PC-9 (cell line): Measurements from ENCODE around the gene CCNL2. TPM values are rescaled to one million over a fixed set of nuclear protein-coding genes. Genes with fewer than 3 reads are reported as not detected.

Experiments
- BruUV-seq: library from RNA; stranded (reverse); fragments of 400-500 nt; replicated peaks from 2 replicates; lab custom pipeline; 2021; lab: Mats Ljungman, UMichigan
- CTCF ChIA-PET: fragments of 300-600 bp; sonication (Branson Sonifier 250); formaldehyde crosslinking; loops from one replicate; lab custom pipeline; 2022; ENCODE audit warnings: antibody characterized with exemption; lab: Charles Lee
- POLR2A ChIA-PET: fragments of 300-600 bp; sonication (Branson Sonifier 250); formaldehyde crosslinking; loops from one replicate; lab custom pipeline; 2022; ENCODE audit warnings: antibody characterized with exemption; ENCODE audit not compliant: unreplicated experiment; lab: Charles Lee
- DNase-seq, 2 experiments: peaks; one replicate each; pipeline versions ENCODE4 v3.0.0 to v3.0.0-alpha.2; 2015 to 2022; ENCODE audit warnings: mixed read lengths in 1 of 2
- H2AFZ ChIP-seq: fragments of 200-600 bp; sonication (generic); 2 replicates; pipeline ENCODE4 v1.8.1; 2017; ENCODE audit warnings: antibody characterized with exemption
- H3F3A ChIP-seq: fragments of 200-600 bp; sonication (generic); 2 replicates; pipeline ENCODE4 v1.8.1; 2017; ENCODE audit warnings: antibody characterized with exemption, mild to moderate bottlenecking, low read depth; ENCODE audit not compliant: insufficient read depth
- H3K27ac ChIP-seq: fragments of 200-600 bp; sonication (generic); 2 replicates; pipeline ENCODE4 v1.6.1; 2016; ENCODE audit warnings: mixed run types
- H3K27me3 ChIP-seq: fragments of 200-600 bp; sonication (generic); 2 replicates; pipeline ENCODE4 v1.6.1; 2016; ENCODE audit warnings: low read depth, mixed run types; ENCODE audit not compliant: insufficient read depth
- H3K36me3 ChIP-seq: fragments of 200-600 bp; sonication (generic); 2 replicates; pipeline ENCODE4 v1.6.1; 2016; ENCODE audit warnings: low read depth, mixed run types
- H3K4me1 ChIP-seq: fragments of 200-600 bp; sonication (generic); replicated peaks from 2 replicates; pipeline ENCODE4 v1.6.1; 2016; ENCODE audit warnings: mixed run types; ENCODE audit not compliant: insufficient read depth
- H3K4me2 ChIP-seq: fragments of 200-600 bp; sonication (generic); 2 replicates; pipeline ENCODE4 v1.6.1; 2017; ENCODE audit warnings: mixed run types
- H3K4me3 ChIP-seq: fragments of 200-600 bp; sonication (generic); 2 replicates; pipeline ENCODE4 v1.6.1; 2016; ENCODE audit warnings: mixed run types
- H3K79me2 ChIP-seq: fragments of 200-600 bp; sonication (generic); 2 replicates; pipeline ENCODE4 v1.6.1; 2017; ENCODE audit warnings: low read depth, mixed run types
- H3K9me2 ChIP-seq: fragments of 200-600 bp; sonication (generic); 2 replicates; pipeline ENCODE4 v1.8.1; 2017; ENCODE audit warnings: mild to moderate bottlenecking; ENCODE audit not compliant: insufficient read depth
- H3K9me3 ChIP-seq: fragments of 200-600 bp; sonication (generic); 2 replicates; pipeline ENCODE4 v1.8.1; 2016; ENCODE audit warnings: low read depth; ENCODE audit not compliant: insufficient read depth
- H4K20me1 ChIP-seq: fragments of 200-600 bp; sonication (generic); 2 replicates; pipeline ENCODE4 v1.8.1; 2017; ENCODE audit not compliant: insufficient read depth
- CTCF ChIP-seq: fragments of 200-600 bp; sonication (generic); conservative IDR thresholded peaks from 2 replicates; pipeline ENCODE4 v1.6.1; 2017; ENCODE audit warnings: mixed run types, antibody characterized with exemption, mild to moderate bottlenecking, moderate library complexity
- EZH2 ChIP-seq: fragments of 200-600 bp; sonication (generic); IDR thresholded peaks from 2 replicates; pipeline ENCODE4 v1.8.0; 2017; ENCODE audit warnings: antibody characterized with exemption, low read depth
- intact Hi-C: fragments of 100-400 bp; cut with micrococcal nuclease; formaldehyde crosslinking; loops from one replicate; pipeline ENCODE4 v1.10.0; 2022; ENCODE audit not compliant: unreplicated experiment
- total RNA-seq: library from RNA; stranded (reverse); gene quantifications from 2 replicates; pipeline ENCODE4 v1.2.3, GENCODE V29; 2021

CCNL2 gene
- total RNA-seq, 1 experiment from 2014 or later = 162 TPM

- peaks cover 35% of the 10 kb centered on the region for H3K79me2 ChIP-seq
- H3F3A ChIP-seq = peaks cover 46% of the 10 kb centered on the region; the same call in 1 of the 2 replicates
- H2AFZ ChIP-seq = no peak overlapping the region
- no peak overlapping the region for H3K4me3 ChIP-seq
- H3K9me3 ChIP-seq = no peaks in the 10 kb centered on the region
- no peaks in the 10 kb centered on the region for H3K27me3 ChIP-seq
- intact Hi-C loops = no loop called here
- ChIA-PET CTCF (no interaction called here), POLR2A (no interaction called here)
- no peak for TF ChIP-seq CTCF
- TF ChIP-seq EZH2 = no peak
- no peak overlapping the region for H3K27ac ChIP-seq
- H3K4me2 ChIP-seq = no peak overlapping the region
- peaks cover 21% of the 10 kb centered on the region for H4K20me1 ChIP-seq
- DNase-seq = no peak
- no peaks in the 10 kb centered on the region for H3K9me2 ChIP-seq
- BruUV-seq = no TSS peak
- H3K4me1 ChIP-seq = peaks cover 10% of the 10 kb centered on the region
- peaks cover 60% of the 10 kb centered on the region for H3K36me3 ChIP-seq
Measured at GRCh38 chr1:1393014-1393413, 6.1 kb downstream of the CCNL2 start.

- no peaks in the 10 kb centered on the region for H3K27me3 ChIP-seq
- H3K4me3 ChIP-seq = no peak overlapping the region
- no peak for DNase-seq
- ChIA-PET CTCF (no interaction called here), POLR2A (no interaction called here)
- no peaks in the 10 kb centered on the region for H3K9me3 ChIP-seq
- intact Hi-C loops = no loop called here
- H3K4me2 ChIP-seq = no peak overlapping the region
- H3K27ac ChIP-seq = no peak overlapping the region
- BruUV-seq = no TSS peak
- TF ChIP-seq CTCF (no peak), EZH2 (no peak)
- peaks cover 54% of the 10 kb centered on the region for H3K36me3 ChIP-seq
- peaks cover 34% of the 10 kb centered on the region; the same call in 1 of the 2 replicates for H3F3A ChIP-seq
- H3K4me1 ChIP-seq = no peaks in the 10 kb centered on the region
- H3K79me2 ChIP-seq = peaks cover 18% of the 10 kb centered on the region; the same call in 1 of the 2 replicates
- H3K9me2 ChIP-seq = no peaks in the 10 kb centered on the region
- no peak overlapping the region for H2AFZ ChIP-seq
- peaks cover 20% of the 10 kb centered on the region for H4K20me1 ChIP-seq
Measured at GRCh38 chr1:1391225-1391624, 7.9 kb downstream of the CCNL2 start.

DNA sequence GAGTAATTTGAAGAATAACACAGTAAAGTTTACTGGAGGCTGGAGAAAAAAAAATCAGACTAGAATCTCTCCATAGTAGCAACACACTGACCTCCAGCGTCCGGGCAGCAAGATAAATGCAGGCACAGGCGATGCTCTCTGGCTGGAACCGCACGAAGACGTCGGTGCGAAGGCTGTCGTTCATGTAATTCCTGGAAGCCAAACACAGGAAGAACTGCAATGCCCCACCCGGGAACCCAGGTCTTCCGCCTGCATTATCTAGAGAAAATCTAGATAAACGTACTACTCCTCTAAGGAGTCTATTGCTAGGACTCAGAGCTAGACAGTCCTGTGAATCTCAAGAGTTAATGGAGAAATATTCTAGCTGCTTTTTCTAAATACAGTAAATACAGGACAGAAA, 8.5 kb downstream of the CCNL2 start:
- H3K4me2 ChIP-seq = no peak overlapping the region
- no peak for TF ChIP-seq EZH2
- no peak for TF ChIP-seq CTCF
- no peak overlapping the region for H3K4me3 ChIP-seq
- H4K20me1 ChIP-seq = peaks cover 18% of the 10 kb centered on the region
- no peak for DNase-seq
- no peak overlapping the region for H3K27ac ChIP-seq
- no peaks in the 10 kb centered on the region for H3K27me3 ChIP-seq
- H3F3A ChIP-seq = peaks cover 33% of the 10 kb centered on the region; the same call in 1 of the 2 replicates
- H3K79me2 ChIP-seq = peaks cover 14% of the 10 kb centered on the region; the same call in 1 of the 2 replicates
- CTCF ChIA-PET = no interaction called here
- H3K4me1 ChIP-seq = no peaks in the 10 kb centered on the region
- no peaks in the 10 kb centered on the region for H3K9me3 ChIP-seq
- peaks cover 52% of the 10 kb centered on the region for H3K36me3 ChIP-seq
- no peaks in the 10 kb centered on the region for H3K9me2 ChIP-seq
- intact Hi-C loops = no loop called here
- BruUV-seq = no TSS peak
- no peak overlapping the region for H2AFZ ChIP-seq
- POLR2A ChIA-PET = no interaction called here
